IgD-negative memory B cell (primary cell): ENCODE results near the gene SPP1. TPM values are rescaled to one million over a fixed set of nuclear protein-coding genes. Genes with fewer than 3 reads are reported as not detected.
A peak's percentile ranks its signal among the peaks of the same experiment; 100 is the strongest.
"Not testable (repeated sequence)": the region's sequence is repeated elsewhere in the genome, so short reads cannot be mapped to it uniquely, and the experiment has no call there.

Experiments
- H3K27ac Mint-ChIP-seq, 3 donors: one replicate each; pipeline ENCODE4 v1.8.0; 2020 to 2022; ENCODE audit warnings: mild to moderate bottlenecking in 3 of 3, mixed read lengths in 3 of 3, moderate library complexity in 1 of 3
- H3K27me3 Mint-ChIP-seq: one replicate; pipeline ENCODE4 v1.8.0; 2021; ENCODE audit warnings: mixed read lengths
- H3K36me3 Mint-ChIP-seq: one replicate; pipeline ENCODE4 v1.8.0; 2020; ENCODE audit warnings: mild to moderate bottlenecking, mixed read lengths
- H3K4me1 Mint-ChIP-seq, 3 donors: one replicate each; pipeline ENCODE4 v1.8.0; 2020 to 2022; ENCODE audit warnings: mixed read lengths in 3 of 3, mild to moderate bottlenecking in 1 of 3
- H3K4me3 Mint-ChIP-seq, 4 donors: one replicate each; pipeline ENCODE4 v1.8.0; 2020 to 2022; ENCODE audit warnings: mild to moderate bottlenecking in 4 of 4, mixed read lengths in 4 of 4, moderate library complexity in 3 of 4
- H3K9me3 Mint-ChIP-seq, 3 donors: one replicate each; pipeline ENCODE4 v1.8.0; 2020 to 2021; ENCODE audit warnings: mixed read lengths in 3 of 3, mild to moderate bottlenecking in 1 of 3
- polyA plus RNA-seq: library from polyadenylated mRNA; unstranded; fragments of 300-500 nt; fragmentation: Illumina TruSeq; gene quantifications from one replicate; pipeline ENCODE4 v1.2.3, GENCODE V29; 2021

The SPP1 gene
- polyA plus RNA-seq: not detected

DNA sequence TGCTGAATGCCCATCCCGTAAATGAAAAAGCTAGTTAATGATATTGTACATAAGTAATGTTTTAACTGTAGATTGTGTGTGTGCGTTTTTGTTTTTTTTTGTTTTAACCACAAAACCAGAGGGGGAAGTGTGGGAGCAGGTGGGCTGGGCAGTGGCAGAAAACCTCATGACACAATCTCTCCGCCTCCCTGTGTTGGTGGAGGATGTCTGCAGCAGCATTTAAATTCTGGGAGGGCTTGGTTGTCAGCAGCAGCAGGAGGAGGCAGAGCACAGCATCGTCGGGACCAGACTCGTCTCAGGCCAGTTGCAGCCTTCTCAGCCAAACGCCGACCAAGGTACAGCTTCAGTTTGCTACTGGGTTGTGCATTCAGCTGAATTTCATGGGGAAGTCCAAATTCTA, at the start of gene SPP1:
Gene SPP1 (plus strand): TSS at position 249 of the 400 bp plus-strand sequence. CDS start 1,182 bp downstream, outside the sequence.
- H3K9me3 Mint-ChIP-seq: no peaks in the 10 kb centered on the region
- H3K4me3 Mint-ChIP-seq: peak within 1 kb of the TSS in 1 of 4 donors; percentile 33
- H3K27me3 Mint-ChIP-seq: peaks cover 11% of the 10 kb centered on the region
- peaks cover 8 to 12% (median 8%) of the 10 kb centered on the region in 3 donors for H3K4me1 Mint-ChIP-seq
- H3K27ac Mint-ChIP-seq: peak within 1 kb of the TSS in 1 of 3 donors; percentile 87
- no peaks in the 10 kb centered on the region for H3K36me3 Mint-ChIP-seq

GRCh38 chr4:87926554-87927098, 48.9 kb upstream of the SPP1 start:
- Mint-ChIP-seq H3K27me3 (no peaks in the 10 kb centered on the region), H3K27ac (no peak overlapping the region), H3K4me1 (no peaks in the 10 kb centered on the region), H3K9me3 (peaks cover 0 to 4% (median 2%) of the 10 kb centered on the region in 3 donors), H3K36me3 (no peaks in the 10 kb centered on the region), H3K4me3 (no peak overlapping the region)

GRCh38 chr4:87930629-87931028, 44.9 kb upstream of the SPP1 start:
- Mint-ChIP-seq H3K9me3 (peaks cover 3 to 9% (median 8%) of the 10 kb centered on the region in 3 donors), H3K27ac (no peak overlapping the region), H3K4me3 (no peak overlapping the region), H3K27me3 (peaks cover 2% of the 10 kb centered on the region), H3K4me1 (peaks cover 0 to 2% (median 0%) of the 10 kb centered on the region in 3 donors), H3K36me3 (no peaks in the 10 kb centered on the region)

DNA sequence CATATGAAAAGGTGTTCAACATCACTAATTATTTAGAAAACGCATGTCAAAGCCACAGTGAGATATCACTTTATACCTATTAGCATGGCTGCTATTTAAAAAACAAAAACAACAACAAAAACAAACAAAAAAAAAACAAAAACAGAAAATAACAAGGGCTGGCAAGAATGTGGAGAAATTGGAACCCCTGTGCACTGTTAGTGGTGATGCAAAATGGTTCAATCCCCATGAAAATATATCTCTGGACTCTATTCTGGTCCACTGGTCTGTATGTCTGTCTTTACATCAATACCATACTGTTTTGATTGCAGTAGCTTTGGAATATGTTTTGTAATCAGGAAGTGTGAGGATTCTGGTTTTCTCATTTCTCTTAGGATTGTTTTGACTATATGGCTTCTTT, 43.6 kb upstream of the SPP1 start:
- Mint-ChIP-seq H3K27ac (no peak overlapping the region), H3K9me3 (peaks cover 3 to 9% (median 8%) of the 10 kb centered on the region in 3 donors), H3K36me3 (no peaks in the 10 kb centered on the region), H3K4me3 (no peak overlapping the region), H3K27me3 (peaks cover 2% of the 10 kb centered on the region), H3K4me1 (peaks cover 0 to 2% (median 0%) of the 10 kb centered on the region in 3 donors)

DNA sequence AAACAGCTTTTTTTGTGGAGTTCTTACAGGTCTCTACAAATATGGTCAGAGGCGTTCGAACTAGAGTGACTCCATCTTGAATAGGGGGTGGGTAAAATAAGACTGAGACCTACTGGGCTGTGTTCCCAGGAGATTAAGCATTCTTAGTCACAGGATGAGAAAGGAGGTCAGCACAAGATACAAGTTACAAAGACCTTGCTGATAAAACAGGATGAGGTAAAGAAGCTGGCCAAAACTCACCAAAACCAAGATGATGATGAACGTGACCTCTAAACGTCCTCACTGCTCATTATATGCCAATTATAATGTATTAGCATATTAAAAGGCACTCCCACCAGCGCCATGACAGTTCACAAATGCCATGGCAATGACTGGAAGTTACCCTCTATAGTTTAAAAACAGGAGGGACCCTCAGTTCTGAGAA, 42.8 kb upstream of the SPP1 start:
- Mint-ChIP-seq H3K36me3 (no peaks in the 10 kb centered on the region), H3K27ac (no peak overlapping the region), H3K4me3 (no peak overlapping the region), H3K4me1 (peaks cover 0 to 2% (median 0%) of the 10 kb centered on the region in 3 donors), H3K9me3 (peaks cover 3 to 9% (median 8%) of the 10 kb centered on the region in 3 donors), H3K27me3 (peaks cover 2% of the 10 kb centered on the region)

DNA sequence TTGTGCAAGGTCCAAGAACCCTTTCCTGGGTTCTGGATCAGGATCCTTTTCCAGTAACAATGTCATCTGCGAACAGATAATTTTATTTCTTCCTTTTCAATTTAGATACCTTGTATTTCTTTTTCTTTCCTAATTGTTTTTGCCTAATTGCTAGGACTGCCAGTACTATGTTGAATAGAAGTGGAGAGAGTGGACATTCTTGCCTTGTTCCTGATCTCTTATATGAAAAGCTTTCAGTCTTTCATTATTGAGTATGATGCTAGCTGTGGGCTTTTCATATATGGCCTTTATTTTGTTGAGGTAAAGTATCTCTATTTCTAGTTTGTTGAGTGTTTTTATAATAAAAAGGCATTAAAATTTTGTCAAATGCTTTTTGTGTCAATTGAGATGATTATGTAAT, 42.2 kb upstream of the SPP1 start:
- no peak overlapping the region for H3K4me3 Mint-ChIP-seq
- peaks cover 3 to 9% (median 8%) of the 10 kb centered on the region in 3 donors for H3K9me3 Mint-ChIP-seq
- peaks cover 0 to 2% (median 0%) of the 10 kb centered on the region in 3 donors for H3K4me1 Mint-ChIP-seq
- peaks cover 2% of the 10 kb centered on the region for H3K27me3 Mint-ChIP-seq
- H3K27ac Mint-ChIP-seq: no peak overlapping the region
- H3K36me3 Mint-ChIP-seq: no peaks in the 10 kb centered on the region

- no peaks in the 10 kb centered on the region for H3K36me3 Mint-ChIP-seq
- H3K27me3 Mint-ChIP-seq: peaks cover 2% of the 10 kb centered on the region
- H3K4me3 Mint-ChIP-seq: no peak overlapping the region
- peaks cover 3 to 9% (median 8%) of the 10 kb centered on the region in 3 donors for H3K9me3 Mint-ChIP-seq
- peaks cover 0 to 2% (median 0%) of the 10 kb centered on the region in 3 donors for H3K4me1 Mint-ChIP-seq
- no peak overlapping the region for H3K27ac Mint-ChIP-seq
Observed at GRCh38 chr4:87934157-87934704, 41.3 kb upstream of the SPP1 start.

GRCh38 chr4:87934973-87935372, 40.5 kb upstream of the SPP1 start:
- H3K27me3 Mint-ChIP-seq: peaks cover 3% of the 10 kb centered on the region
- H3K9me3 Mint-ChIP-seq: peaks cover 3 to 9% (median 8%) of the 10 kb centered on the region in 3 donors
- H3K36me3 Mint-ChIP-seq: no peaks in the 10 kb centered on the region
- H3K4me3 Mint-ChIP-seq: no peak overlapping the region
- H3K4me1 Mint-ChIP-seq: peaks cover 0 to 2% (median 0%) of the 10 kb centered on the region in 3 donors
- no peak overlapping the region for H3K27ac Mint-ChIP-seq

- H3K9me3 Mint-ChIP-seq, H3K4me3 Mint-ChIP-seq, H3K36me3 Mint-ChIP-seq, H3K27me3 Mint-ChIP-seq, H3K4me1 Mint-ChIP-seq, H3K27ac Mint-ChIP-seq: not testable (repeated sequence)
Observed at GRCh38 chr4:87935954-87936353, 39.6 kb upstream of the SPP1 start.

DNA sequence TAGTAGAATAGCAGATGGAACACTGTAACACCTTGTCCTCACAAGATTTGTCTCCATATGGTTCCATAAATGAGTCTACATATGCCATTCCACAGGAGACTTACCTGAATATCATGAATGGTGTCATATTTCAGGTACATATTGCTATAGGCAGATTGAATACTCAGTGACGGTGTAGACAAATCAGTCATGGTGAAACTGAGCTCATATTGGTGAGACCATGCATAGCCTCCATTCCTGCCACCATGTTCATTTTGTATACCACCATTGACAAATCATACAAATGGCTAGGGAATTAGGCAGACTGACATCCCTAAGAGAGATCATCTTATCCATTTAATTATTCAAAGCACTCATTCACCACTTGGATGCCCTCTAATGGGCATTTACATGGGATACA, 38.0 kb upstream of the SPP1 start:
- Mint-ChIP-seq H3K9me3 (peaks cover 0 to 1% (median 0%) of the 10 kb centered on the region in 3 donors), H3K27ac (no peak overlapping the region), H3K27me3 (peaks cover 7% of the 10 kb centered on the region), H3K4me3 (no peak overlapping the region), H3K4me1 (peaks cover 0 to 2% (median 0%) of the 10 kb centered on the region in 3 donors), H3K36me3 (no peaks in the 10 kb centered on the region)

DNA sequence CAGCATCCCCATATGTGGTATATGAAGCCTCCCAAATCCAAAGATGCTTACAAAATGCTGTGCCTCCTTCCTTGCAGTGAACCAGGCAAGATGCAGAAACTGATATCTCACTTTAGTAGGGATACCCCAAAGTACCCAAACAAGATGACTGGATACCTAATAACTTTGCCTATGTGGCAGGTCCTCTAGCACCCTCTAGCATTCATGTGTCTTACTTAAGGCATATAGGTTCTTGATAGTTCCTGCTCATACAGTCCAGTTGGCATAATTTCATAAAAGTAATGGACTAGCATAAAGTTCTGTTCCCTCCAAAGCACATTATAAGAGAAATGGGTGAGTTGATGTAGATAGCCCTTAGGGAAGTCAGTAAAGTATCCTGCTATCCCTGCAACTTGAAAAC, 36.8 kb upstream of the SPP1 start:
- peaks cover 5% of the 10 kb centered on the region for H3K27me3 Mint-ChIP-seq
- no peak overlapping the region for H3K4me3 Mint-ChIP-seq
- H3K27ac Mint-ChIP-seq: no peak overlapping the region
- H3K4me1 Mint-ChIP-seq: no peaks in the 10 kb centered on the region
- H3K9me3 Mint-ChIP-seq: peaks cover 0 to 1% (median 0%) of the 10 kb centered on the region in 3 donors
- H3K36me3 Mint-ChIP-seq: no peaks in the 10 kb centered on the region

- no peak overlapping the region for H3K4me3 Mint-ChIP-seq
Observed at GRCh38 chr4:87939978-87940690, 35.4 kb upstream of the SPP1 start.

GRCh38 chr4:87940809-87941208, 34.7 kb upstream of the SPP1 start:
- H3K36me3 Mint-ChIP-seq, H3K27me3 Mint-ChIP-seq, H3K4me1 Mint-ChIP-seq, H3K4me3 Mint-ChIP-seq, H3K9me3 Mint-ChIP-seq: not testable (repeated sequence)
- H3K27ac Mint-ChIP-seq: peak overlapping the region in 1 of 3 donors; percentile 71

More at GRCh38 chr4:87939978-87940690, 35.4 kb upstream of the SPP1 start:
- no peaks in the 10 kb centered on the region for H3K4me1 Mint-ChIP-seq
- H3K36me3 Mint-ChIP-seq: no peaks in the 10 kb centered on the region
- H3K27me3 Mint-ChIP-seq: peaks cover 5% of the 10 kb centered on the region
- no peaks in the 10 kb centered on the region for H3K9me3 Mint-ChIP-seq
- H3K27ac Mint-ChIP-seq: no peak overlapping the region

DNA sequence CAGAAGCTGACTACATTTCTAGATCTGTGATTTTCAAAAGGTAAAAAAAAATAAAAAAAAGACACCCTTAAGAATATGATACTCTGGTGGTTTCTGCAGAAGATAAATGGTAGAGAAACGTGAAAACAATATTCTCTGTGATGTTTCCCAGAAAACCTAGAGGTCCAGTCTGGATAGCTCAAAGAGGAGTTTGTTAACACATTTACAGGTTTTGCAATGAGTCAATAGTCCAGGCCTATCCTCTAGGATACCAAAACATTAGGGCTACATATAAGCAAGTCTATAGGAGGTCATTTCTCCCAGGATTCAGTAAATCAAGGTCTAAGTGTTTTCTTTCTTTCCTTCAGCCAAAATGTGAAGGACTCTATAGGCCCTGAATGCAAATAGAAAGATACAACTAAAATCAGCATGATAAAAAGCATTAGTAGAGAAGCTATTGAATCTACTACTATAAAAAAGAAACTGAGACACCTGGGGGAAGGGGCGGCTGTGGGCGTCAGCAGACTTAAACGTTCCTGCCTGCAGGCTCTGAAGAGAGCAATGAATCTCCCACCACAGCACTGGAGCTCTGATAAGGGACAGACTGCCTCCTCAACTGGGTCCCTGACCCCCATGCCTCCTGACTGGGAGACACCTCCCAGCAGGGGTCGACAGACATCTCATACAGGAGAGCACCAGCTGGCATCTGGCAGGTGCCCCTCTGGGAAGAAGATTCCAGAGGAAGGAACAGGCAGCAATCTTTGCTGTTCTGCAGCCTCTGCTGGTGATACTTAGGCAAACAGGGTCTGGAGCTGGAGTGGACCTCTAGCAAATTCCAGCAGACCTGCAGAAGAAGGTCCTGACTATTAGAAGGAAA, 33.7 kb upstream of the SPP1 start:
- H3K4me1 Mint-ChIP-seq: no peaks in the 10 kb centered on the region
- H3K9me3 Mint-ChIP-seq: no peaks in the 10 kb centered on the region
- H3K27ac Mint-ChIP-seq: peak overlapping the region in 1 of 3 donors; percentile 24
- no peak overlapping the region for H3K4me3 Mint-ChIP-seq
- peaks cover 5% of the 10 kb centered on the region for H3K27me3 Mint-ChIP-seq
- H3K36me3 Mint-ChIP-seq: no peaks in the 10 kb centered on the region

- Mint-ChIP-seq H3K4me1 (peaks cover 0 to 2% (median 0%) of the 10 kb centered on the region in 3 donors), H3K4me3 (no peak overlapping the region), H3K27me3 (peaks cover 5% of the 10 kb centered on the region), H3K27ac (no peak overlapping the region), H3K9me3 (no peaks in the 10 kb centered on the region), H3K36me3 (no peaks in the 10 kb centered on the region)
Observed at GRCh38 chr4:87943660-87944149, 31.8 kb upstream of the SPP1 start.
